ENCODE results near the gene MAP4K1.
A peak's percentile ranks its signal among the peaks of the same experiment; 100 is the strongest.
"Not testable (repeated sequence)": the region's sequence is repeated elsewhere in the genome, so short reads cannot be mapped to it uniquely, and the experiment has no call there.

MAP4K1 gene

GRCh38 chr19:38614289-38614688, 3.5 kb downstream of the MAP4K1 start (continued):
- no peak for TF ChIP-seq ZBTB49 (tag by site-specific recombination; IDR thresholded peaks at IDR 0.05; ENCODE audit: low read depth)

- TF ChIP-seq ZNF558 (tag by site-specific recombination; IDR thresholded peaks at IDR 0.05) (peak; percentile 21; the same call in 1 of the 2 replicates), TRIM28 (IDR thresholded peaks at IDR 0.05; ENCODE audit: borderline replicate concordance, low read length) (no peak), ZBTB1 (tag by site-specific recombination; IDR thresholded peaks at IDR 0.05) (no peak), ZNF114 (tag by site-specific recombination; IDR thresholded peaks at IDR 0.05) (no peak)
- H3K36me3 ChIP-seq (ENCODE audit: control insufficient read depth in 2 of 2, insufficient read depth in 1 of 2, low read length in 2 of 2): peaks cover 0 to 8% of the 10 kb centered on the region in 2 experiments; a peak in 1 of 3 replicates
- H3K9me3 ChIP-seq (ENCODE audit: control insufficient read depth, insufficient read depth, low read depth, low read length): no peaks in the 10 kb centered on the region
- CTCF ChIA-PET: interaction anchor here (0.6 to 1.3 kb wide), 3 partner anchors 22 to 167 kb away, joined by 3 to 13 read pairs (median 3); no protein-coding TSS in a partner anchor
- no peaks in the 10 kb centered on the region for H3K4me1 ChIP-seq (ENCODE audit: control insufficient read depth, insufficient read depth, low read length)
- H3K27ac ChIP-seq (ENCODE audit: extremely low read depth, low read depth, low read length): no peak overlapping the region
- no peak overlapping the region for H3K4me3 ChIP-seq (ENCODE audit: low read depth, low read length)
- POLR2A ChIA-PET: interaction anchor here (1.6 to 5.1 kb wide), 2 partner anchors 10 to 13 kb away, joined by 13 to 31 read pairs; partner anchors contain the start of gene EIF3K
These were observed 11.6 kb downstream of the MAP4K1 start for GRCh38 chr19:38606131-38606530.

GRCh38 chr19:38602856-38603255, 14.9 kb downstream of the MAP4K1 start:
- H3K4me3 ChIP-seq (ENCODE audit: low read depth, low read length); H3K4me1 ChIP-seq (ENCODE audit: control insufficient read depth, insufficient read depth, low read length); CTCF ChIA-PET; POLR2A ChIA-PET; H3K27ac ChIP-seq (ENCODE audit: extremely low read depth, low read depth, low read length); H3K36me3 ChIP-seq (ENCODE audit: control insufficient read depth in 2 of 2, insufficient read depth in 1 of 2, low read length in 2 of 2); H3K9me3 ChIP-seq (ENCODE audit: control insufficient read depth, insufficient read depth, low read depth, low read length): not testable (repeated sequence)
- 0 out of 2 replicates have a peak, but pooled peaks have one; percentile 13 for TF ChIP-seq ZNF837 (tag by site-specific recombination; IDR thresholded peaks at IDR 0.05)
- TF ChIP-seq ZNF155 (tag by site-specific recombination; IDR thresholded peaks at IDR 0.05): 0 out of 2 replicates have a peak, but pooled peaks have one; percentile 2

GRCh38 chr19:38599722-38600121, 18.0 kb downstream of the MAP4K1 start:
- Histone ChIP-seq H3K4me3 (ENCODE audit: low read depth, low read length) (no peak overlapping the region), H3K9me3 (ENCODE audit: control insufficient read depth, insufficient read depth, low read depth, low read length) (no peaks in the 10 kb centered on the region), H3K36me3 (ENCODE audit: control insufficient read depth in 2 of 2, insufficient read depth in 1 of 2, low read length in 2 of 2) (peaks cover 0 to 8% of the 10 kb centered on the region in 2 experiments; a peak in 1 of 3 replicates), H3K4me1 (ENCODE audit: control insufficient read depth, insufficient read depth, low read length) (peaks cover 12% of the 10 kb centered on the region), H3K27ac (ENCODE audit: extremely low read depth, low read depth, low read length) (no peak overlapping the region)
- TF ChIP-seq ZNF621 (tag by site-specific recombination; IDR thresholded peaks at IDR 0.05): no peak
- TF ChIP-seq IKZF3 (tag by site-specific recombination; IDR thresholded peaks at IDR 0.05): no peak
- TF ChIP-seq ZNF169 (tag by site-specific recombination; IDR thresholded peaks at IDR 0.05): no peak
- TF ChIP-seq ZFHX2 (tag by site-specific recombination; conservative IDR thresholded peaks at IDR 0.05): peak; percentile 66
- no peak for TF ChIP-seq ZIC2 (tag by site-specific recombination; IDR thresholded peaks at IDR 0.05)
- no peak for TF ChIP-seq BCL11B (tag by site-specific recombination; IDR thresholded peaks at IDR 0.05; ENCODE audit: low read depth)
- TF ChIP-seq ZNF366 (tag by site-specific recombination; conservative IDR thresholded peaks at IDR 0.05): no peak
- peak; percentile 89 for TF ChIP-seq EGR2 (tag by site-specific recombination; IDR thresholded peaks at IDR 0.05; ENCODE audit: low read depth)
- no peak for TF ChIP-seq ZNF280C (tag by site-specific recombination; IDR thresholded peaks at IDR 0.05)
- no peak for TF ChIP-seq ZNF623 (tag by site-specific recombination; IDR thresholded peaks at IDR 0.05)
- no peak for TF ChIP-seq TRIM28 (IDR thresholded peaks at IDR 0.05; ENCODE audit: borderline replicate concordance, low read length)
- no peak for TF ChIP-seq ZNF433 (tag by site-specific recombination; IDR thresholded peaks at IDR 0.05; ENCODE audit: low read depth)
- no peak for TF ChIP-seq ZBTB48 (tag by site-specific recombination; IDR thresholded peaks at IDR 0.05)
- no peak for TF ChIP-seq ZNF311 (tag by site-specific recombination; IDR thresholded peaks at IDR 0.05; ENCODE audit: borderline replicate concordance)
- TF ChIP-seq ZNF704 (tag by site-specific recombination; IDR thresholded peaks at IDR 0.05): no peak
- CTCF ChIA-PET: interaction anchor here (0.7 kb wide), 1 partner anchor 333 kb away, joined by 4 read pairs; no protein-coding TSS in a partner anchor
- POLR2A ChIA-PET: interaction anchor here (1.4 kb wide), 1 partner anchor 19 kb away, joined by 4 read pairs; the partner anchor contains the start of gene EIF3K
